Measurements from ENCODE around the gene PRR5. TPM values are rescaled to one million over a fixed set of nuclear protein-coding genes. Genes with fewer than 3 reads are reported as not detected.

PRR5 gene
- total RNA-seq, 1 experiment from 2014 or later, result 11.8 TPM

GRCh38 chr22:44701187-44701790 is 715 bp upstream of the PRR5 start:
- Mint-ChIP-seq H3K9me3 (no peaks in the 10 kb centered on the region), H3K4me1 (peaks cover 20 to 42% of the 10 kb centered on the region in 2 experiments), H3K27ac (no peak overlapping the region), H3K4me3 (peak overlapping the region; percentile 50 to 76), H3K36me3 (ENCODE audit: insufficient read depth in 1 of 3, low read depth in 3 of 3) (peaks cover 0 to 4% (median 3%) of the 10 kb centered on the region in 3 experiments; a peak in 2 of 7 replicates), H3K27me3 (ENCODE audit: low read depth) (peaks cover 67% of the 10 kb centered on the region)
- Histone ChIP-seq H3K56ac (ENCODE audit: insufficient read length, low read depth, low read length) (no peak overlapping the region), H2AK5ac (ENCODE audit: insufficient read length, low read length) (no peak overlapping the region), H2AFZ (ENCODE audit: low read length) (no peak overlapping the region), H3K79me1 (ENCODE audit: insufficient read depth, low read depth, low read length, poor library complexity, severe bottlenecking) (no peaks in the 10 kb centered on the region), H2BK15ac (ENCODE audit: low read depth, low read length) (no peak overlapping the region), H3K14ac (ENCODE audit: insufficient read depth, low read length) (no peak overlapping the region), H3K4me1 (ENCODE audit: insufficient read depth, low read length) (no peaks in the 10 kb centered on the region), H3K23me2 (ENCODE audit: insufficient read length, low read depth, low read length, poor library complexity, severe bottlenecking) (peaks cover 3% of the 10 kb centered on the region), H2BK120ac (ENCODE audit: low read depth, low read length, poor library complexity, severe bottlenecking) (no peak overlapping the region), H2BK5ac (ENCODE audit: insufficient read length, low read length) (no peak overlapping the region), H4K91ac (ENCODE audit: insufficient read length, low read depth, low read length) (no peak overlapping the region), H3K27ac (ENCODE audit: insufficient read length, low read depth, low read length) (no peak overlapping the region), H2BK12ac (ENCODE audit: insufficient read length, low read depth, low read length) (no peak overlapping the region), H3K4ac (ENCODE audit: low read depth, low read length) (no peak overlapping the region), H3K4me2 (ENCODE audit: insufficient read depth, insufficient read length, low read length) (peak overlapping the region; percentile 7), H3K23ac (ENCODE audit: insufficient read length, low read depth, low read length) (no peak overlapping the region), H3K79me2 (ENCODE audit: insufficient read depth, low read length) (no peaks in the 10 kb centered on the region), H3K9ac (ENCODE audit: extremely low read depth, insufficient read length, low read length) (no peak overlapping the region), H2BK20ac (ENCODE audit: low read depth, low read length, poor library complexity, severe bottlenecking) (no peak overlapping the region), H4K8ac (replicated peaks; ENCODE audit: insufficient read length, low read depth, low read length) (no peak overlapping the region), H4K5ac (ENCODE audit: insufficient read length, low read depth, low read length) (no peak overlapping the region), H3K9me3 (ENCODE audit: control insufficient read depth, low read depth, low read length) (no peaks in the 10 kb centered on the region), H3K27me3 (ENCODE audit: insufficient read depth, low read length) (peaks cover 8% of the 10 kb centered on the region; the same call in 1 of the 2 replicates), H3K18ac (ENCODE audit: insufficient read length, low read depth, low read length) (no peak overlapping the region), H4K20me1 (ENCODE audit: control insufficient read depth, insufficient read depth, insufficient read length) (no peaks in the 10 kb centered on the region), H3T11ph (ENCODE audit: low read length) (no peak overlapping the region)
- no peak for DNase-seq
- WGBS (ENCODE audit: extremely low coverage, insufficient read length, low lambda C conversion rate), result no CpG with 5 or more reads among the region's 5 CpGs
- no peak for TF ChIP-seq CTCF (conservative IDR thresholded peaks at IDR 0.05)
